ENCODE results near the gene RGS9BP.
"Not testable (repeated sequence)": the region's sequence is repeated elsewhere in the genome, so short reads cannot be mapped to it uniquely, and the experiment has no call there.

RGS9BP gene

GRCh38 chr19:32675720-32676185 is at the start of gene RGS9BP:
Gene RGS9BP, plus strand, starts transcription at chr19:32675848. Its CDS starts 416 bp downstream, at chr19:32676264.
- peak; percentile 46 for DNase-seq (ENCODE audit: low read depth)

- DNase-seq (ENCODE audit: low read depth) = no peak
Observed at GRCh38 chr19:32626969-32627368, 48.7 kb upstream of the RGS9BP start.

- DNase-seq (ENCODE audit: low read depth) = no peak
Observed at GRCh38 chr19:32627714-32628270, 47.9 kb upstream of the RGS9BP start.

- DNase-seq (ENCODE audit: low read depth) = no peak
Observed at GRCh38 chr19:32630338-32630737, 45.3 kb upstream of the RGS9BP start.

GRCh38 chr19:32631381-32631780 is 44.3 kb upstream of the RGS9BP start:
- no peak for DNase-seq (ENCODE audit: low read depth)

- no peak for DNase-seq (ENCODE audit: low read depth)
Observed at GRCh38 chr19:32637480-32637879, 38.2 kb upstream of the RGS9BP start.

GRCh38 chr19:32638625-32639024 is 37.0 kb upstream of the RGS9BP start:
- no peak for DNase-seq (ENCODE audit: low read depth)

- peak; percentile 39 for DNase-seq (ENCODE audit: low read depth)
Observed at GRCh38 chr19:32642771-32643170, 32.9 kb upstream of the RGS9BP start.

GRCh38 chr19:32646556-32646955 is 29.1 kb upstream of the RGS9BP start:
- no peak for DNase-seq (ENCODE audit: low read depth)

GRCh38 chr19:32647361-32647760 is 28.3 kb upstream of the RGS9BP start:
- no peak for DNase-seq (ENCODE audit: low read depth)

GRCh38 chr19:32649751-32650150 is 25.9 kb upstream of the RGS9BP start:
- no peak for DNase-seq (ENCODE audit: low read depth)

GRCh38 chr19:32650671-32651070 is 25.0 kb upstream of the RGS9BP start:
- DNase-seq (ENCODE audit: low read depth) = no peak

GRCh38 chr19:32651729-32652140 is 23.9 kb upstream of the RGS9BP start:
- DNase-seq (ENCODE audit: low read depth) = no peak

GRCh38 chr19:32652331-32652730 is 23.3 kb upstream of the RGS9BP start:
- not testable (repeated sequence) for DNase-seq (ENCODE audit: low read depth)

GRCh38 chr19:32652894-32653598 is 22.6 kb upstream of the RGS9BP start:
- DNase-seq (ENCODE audit: low read depth) = no peak

GRCh38 chr19:32653599-32653915 is 22.1 kb upstream of the RGS9BP start:
- DNase-seq (ENCODE audit: low read depth) = no peak

- not testable (repeated sequence) for DNase-seq (ENCODE audit: low read depth)
Observed at GRCh38 chr19:32656379-32656778, 19.3 kb upstream of the RGS9BP start.

- no peak for DNase-seq (ENCODE audit: low read depth)
Observed at GRCh38 chr19:32658075-32658474, 17.6 kb upstream of the RGS9BP start.

GRCh38 chr19:32658527-32658926 is 17.1 kb upstream of the RGS9BP start:
- DNase-seq (ENCODE audit: low read depth) = no peak

GRCh38 chr19:32661318-32661717 is 14.3 kb upstream of the RGS9BP start:
- DNase-seq (ENCODE audit: low read depth) = no peak

- no peak for DNase-seq (ENCODE audit: low read depth)
Observed at GRCh38 chr19:32662186-32662585, 13.5 kb upstream of the RGS9BP start.

GRCh38 chr19:32666084-32666483 is 9.6 kb upstream of the RGS9BP start:
- no peak for DNase-seq (ENCODE audit: low read depth)

GRCh38 chr19:32669310-32669709 is 6.3 kb upstream of the RGS9BP start:
- no peak for DNase-seq (ENCODE audit: low read depth)

Measured in activated T-helper 1 cell treated with Interleukin-2 at 50 U/mL for 16 hours (primary cell).